IPS-20b (cell line): ENCODE results near the gene ID2.
"Not testable (repeated sequence)": the region's sequence is repeated elsewhere in the genome, so short reads cannot be mapped to it uniquely, and the experiment has no call there.

Experiments used
- H3K27ac ChIP-seq: one replicate; pipeline ENCODE4 v1.5.1; 2013; ENCODE audit warnings: low read length
- H3K27me3 ChIP-seq: 2 replicates; pipeline ENCODE4 v1.6.1; 2013; ENCODE audit warnings: mild to moderate bottlenecking, low read length, inconsistent platforms; ENCODE audit not compliant: insufficient read depth
- H3K36me3 ChIP-seq: 2 replicates; pipeline ENCODE4 v1.6.1; 2013; ENCODE audit warnings: low read depth, mild to moderate bottlenecking, inconsistent platforms, low read length, moderate library complexity; ENCODE audit not compliant: insufficient read depth
- H3K4me1 ChIP-seq: 2 replicates; pipeline ENCODE4 v1.6.1; 2013; ENCODE audit warnings: mild to moderate bottlenecking, control low read depth, inconsistent platforms, low read length, moderate library complexity; ENCODE audit not compliant: insufficient read depth
- H3K4me3 ChIP-seq: 2 replicates; pipeline ENCODE4 v1.5.1; 2013; ENCODE audit warnings: mild to moderate bottlenecking, low read length, inconsistent platforms
- H3K9ac ChIP-seq: 2 replicates; pipeline ENCODE4 v1.6.1; 2013; ENCODE audit warnings: low read depth, mild to moderate bottlenecking, inconsistent platforms, low read length, moderate library complexity
- H3K9me3 ChIP-seq: 2 replicates; pipeline ENCODE4 v1.6.1; 2013; ENCODE audit warnings: mild to moderate bottlenecking, low read depth, low read length, inconsistent platforms; ENCODE audit not compliant: insufficient read depth

The ID2 gene

GRCh38 chr2:8725838-8726237 is 44.0 kb downstream of the ID2 start:
- H3K36me3 ChIP-seq: peaks cover 4% of the 10 kb centered on the region; the same call in 1 of the 2 replicates
- no peaks in the 10 kb centered on the region for H3K4me1 ChIP-seq
- no peaks in the 10 kb centered on the region for H3K9me3 ChIP-seq
- H3K9ac ChIP-seq: no peak overlapping the region
- no peaks in the 10 kb centered on the region for H3K27me3 ChIP-seq
- no peak overlapping the region for H3K27ac ChIP-seq
- H3K4me3 ChIP-seq: no peak overlapping the region

GRCh38 chr2:8728305-8729015 is 46.6 kb downstream of the ID2 start:
- no peak overlapping the region for H3K4me3 ChIP-seq
- no peak overlapping the region for H3K9ac ChIP-seq
- no peak overlapping the region for H3K27ac ChIP-seq
- H3K4me1 ChIP-seq: no peaks in the 10 kb centered on the region
- no peaks in the 10 kb centered on the region for H3K9me3 ChIP-seq
- peaks cover 17% of the 10 kb centered on the region for H3K36me3 ChIP-seq
- no peaks in the 10 kb centered on the region for H3K27me3 ChIP-seq

GRCh38 chr2:8729101-8729500 is 47.2 kb downstream of the ID2 start:
- not testable (repeated sequence) for H3K27ac ChIP-seq, H3K27me3 ChIP-seq, H3K9ac ChIP-seq, H3K9me3 ChIP-seq, H3K4me1 ChIP-seq, H3K4me3 ChIP-seq
- peaks cover 17% of the 10 kb centered on the region for H3K36me3 ChIP-seq

GRCh38 chr2:8729939-8730338 is 48.1 kb downstream of the ID2 start:
- Histone ChIP-seq H3K4me1 (no peaks in the 10 kb centered on the region), H3K9me3 (no peaks in the 10 kb centered on the region), H3K27me3 (no peaks in the 10 kb centered on the region), H3K27ac (no peak overlapping the region), H3K36me3 (peaks cover 17% of the 10 kb centered on the region), H3K9ac (no peak overlapping the region), H3K4me3 (no peak overlapping the region)

GRCh38 chr2:8732601-8733000 is 50.7 kb downstream of the ID2 start:
- no peak overlapping the region for H3K9ac ChIP-seq
- peaks cover 17% of the 10 kb centered on the region for H3K36me3 ChIP-seq
- no peaks in the 10 kb centered on the region for H3K9me3 ChIP-seq
- H3K27ac ChIP-seq: no peak overlapping the region
- H3K4me3 ChIP-seq: no peak overlapping the region
- H3K27me3 ChIP-seq: no peaks in the 10 kb centered on the region
- H3K4me1 ChIP-seq: no peaks in the 10 kb centered on the region
